GM12878 (cell line): ENCODE results near the gene TMEM184C. TPM values are rescaled to one million over a fixed set of nuclear protein-coding genes. Genes with fewer than 3 reads are reported as not detected.

Experiments
- ATAC-seq: fragments of 200-7000 bp; cut with Tn5 transposase; 3 replicates; pipeline ENCODE4 v1.9.1; 2020; ENCODE audit warnings: mild to moderate bottlenecking, moderate library complexity
- BruUV-seq: library from RNA; stranded (reverse); fragments of 400-500 nt; replicated peaks from 2 replicates; lab custom pipeline; 2021; lab: Mats Ljungman, UMichigan
- CTCF ChIA-PET: fragments of 300-600 bp; sonication (Branson Sonifier 250); formaldehyde crosslinking; extraction: SDS; loops from one replicate; lab custom pipeline; 2021; ENCODE audit warnings: inconsistent platforms; lab: Yijun Ruan, JAX
- POLR2A ChIA-PET: fragments of 350-600 bp; formaldehyde crosslinking; extraction: SDS; loops from one replicate; lab custom pipeline; 2021; ENCODE audit warnings: inconsistent platforms; lab: Charles Lee
- RAD21 ChIA-PET: fragments of 300-600 bp; sonication (Branson Sonifier 250); formaldehyde crosslinking; loops from one replicate; lab custom pipeline; 2023; ENCODE audit warnings: antibody characterized with exemption; ENCODE audit not compliant: unreplicated experiment; lab: Charles Lee
- SMC1A ChIA-PET: fragments of 300-600 bp; sonication (Branson Sonifier 250); formaldehyde crosslinking; loops from one replicate; lab custom pipeline; 2023; ENCODE audit not compliant: unreplicated experiment, uncharacterized antibody; lab: Charles Lee
- DNase-seq: peaks from one replicate; pipeline ENCODE4 v3.0.0-alpha.2; 2011; ENCODE audit warnings: low read depth, low spot score
- FAIRE-seq: peaks from 3 replicates; lab custom pipeline; 2011; peaks lifted over from hg19 to GRCh38; lab: Jason Lieb, UNC
- H2AFZ ChIP-seq: 2 replicates; pipeline ENCODE4 v1.6.0; 2011; ENCODE audit warnings: low read depth, low read length, control low read depth; ENCODE audit not compliant: control insufficient read depth
- H3K27ac ChIP-seq: 2 replicates; pipeline ENCODE4 v1.5.1; 2011; ENCODE audit warnings: control low read depth; ENCODE audit not compliant: control insufficient read depth, insufficient read depth
- H3K27me3 ChIP-seq, 2 experiments: replicated peaks in 1 of 2; 2 replicates each; pipeline versions ENCODE4 v1.6.0 to v1.6.1; 2011; ENCODE audit warnings: low read length in 1 of 2; ENCODE audit not compliant: control insufficient read depth in 2 of 2, insufficient read depth in 2 of 2
- H3K36me3 ChIP-seq, 2 experiments: 2 replicates each; pipeline ENCODE4 v1.5.1; 2011; ENCODE audit warnings: low read length in 1 of 2; ENCODE audit not compliant: control insufficient read depth in 2 of 2, insufficient read depth in 2 of 2
- H3K4me1 ChIP-seq: 2 replicates; pipeline ENCODE4 v1.6.1; 2011; ENCODE audit warnings: mild to moderate bottlenecking, low read length, moderate library complexity, mixed read lengths; ENCODE audit not compliant: control insufficient read depth, insufficient read depth
- H3K4me2 ChIP-seq: 2 replicates; pipeline ENCODE4 v1.6.0; 2011; ENCODE audit warnings: control low read depth; ENCODE audit not compliant: control insufficient read depth, insufficient read depth
- H3K4me3 ChIP-seq: fragments of 200-600 bp; sonication (generic); 2 replicates; pipeline ENCODE4 v1.5.1; 2016
- H3K79me2 ChIP-seq: 2 replicates; pipeline ENCODE4 v1.6.0; 2011; ENCODE audit warnings: low read length; ENCODE audit not compliant: control insufficient read depth, insufficient read depth
- H3K9ac ChIP-seq: 2 replicates; pipeline ENCODE4 v1.8.0; 2011; ENCODE audit warnings: low read length, control low read depth, mixed read lengths; ENCODE audit not compliant: control insufficient read depth, insufficient read depth
- H3K9me3 ChIP-seq: replicated peaks from 3 replicates; pipeline ENCODE4 v1.5.1; 2011; ENCODE audit warnings: mild to moderate bottlenecking, low read length; ENCODE audit not compliant: control insufficient read depth, insufficient read depth
- H4K20me1 ChIP-seq: 2 replicates; pipeline ENCODE4 v1.6.0; 2011; ENCODE audit not compliant: control insufficient read depth, insufficient read depth
- ATF7 ChIP-seq: fragments of 450-650 bp; IDR thresholded peaks from 2 replicates; pipeline ENCODE4 v1.6.1; 2016; ENCODE audit warnings: low read depth, mild to moderate bottlenecking
- CBX3 ChIP-seq: fragments of 200-600 bp; sonication (generic); IDR thresholded peaks from 2 replicates; pipeline ENCODE4 v1.6.1; 2016; ENCODE audit warnings: low read depth, borderline replicate concordance
- MEF2B ChIP-seq: fragments of 450-650 bp; IDR thresholded peaks from 2 replicates; pipeline ENCODE4 v1.6.1; 2018; ENCODE audit warnings: mild to moderate bottlenecking, moderate library complexity; ENCODE audit not compliant: partially characterized antibody, poor library complexity, severe bottlenecking
- NBN ChIP-seq: fragments of 450-650 bp; IDR thresholded peaks from 2 replicates; pipeline ENCODE4 v1.6.1; 2016
- NFYB ChIP-seq: IDR thresholded peaks from 2 replicates; pipeline ENCODE4 v1.6.1; 2011; ENCODE audit warnings: low read depth, mild to moderate bottlenecking, low read length, improper control_type of control experiment, moderate library complexity; ENCODE audit not compliant: insufficient read depth
- PML ChIP-seq: IDR thresholded peaks from 2 replicates; pipeline ENCODE4 v1.6.1; 2012; ENCODE audit warnings: low read length, inconsistent platforms
- SREBF2 ChIP-seq: IDR thresholded peaks from 2 replicates; pipeline ENCODE4 v1.6.1; 2012; ENCODE audit warnings: mild to moderate bottlenecking, low read length
- SRF ChIP-seq, 2 experiments: IDR thresholded peaks; 2 replicates each; pipeline ENCODE4 v1.6.1; 2011; ENCODE audit warnings: low read depth in 2 of 2, low read length in 2 of 2, mild to moderate bottlenecking in 1 of 2, moderate library complexity in 1 of 2
- STAT1 ChIP-seq: fragments of 450-650 bp; conservative IDR thresholded peaks from 2 replicates; pipeline ENCODE4 v1.6.1; 2014; ENCODE audit warnings: antibody characterized with exemption, mild to moderate bottlenecking
- TAF1 ChIP-seq: IDR thresholded peaks from 2 replicates; pipeline ENCODE4 v1.6.1; 2011; ENCODE audit warnings: mild to moderate bottlenecking, low read depth, low read length, borderline replicate concordance
- WRNIP1 ChIP-seq: IDR thresholded peaks from 2 replicates; pipeline ENCODE4 v1.6.1; 2011; ENCODE audit warnings: low read depth, low read length, improper control_type of control experiment, borderline replicate concordance
- YY1 ChIP-seq: IDR thresholded peaks from 2 replicates; pipeline ENCODE4 v1.6.1; 2011; ENCODE audit warnings: low read depth, mild to moderate bottlenecking, low read length
- ZNF274 ChIP-seq: IDR thresholded peaks from one replicate; pipeline ENCODE4 v1.8.0; 2011; ENCODE audit not compliant: insufficient read length, insufficient read depth
- ZNF622 ChIP-seq: fragments of 450-650 bp; IDR thresholded peaks from 2 replicates; pipeline ENCODE4 v1.6.1; 2017; ENCODE audit warnings: mild to moderate bottlenecking, inconsistent platforms
- ZSCAN29 ChIP-seq: fragments of 450-650 bp; IDR thresholded peaks from 2 replicates; pipeline ENCODE4 v1.6.1; 2017; ENCODE audit warnings: mild to moderate bottlenecking, moderate library complexity
- WGBS: methylation state at CpG from one replicate; pipeline ENCODE4 v1.1.6; 2016; ENCODE audit warnings: low lambda C conversion rate; ENCODE audit not compliant: insufficient replicate concordance, insufficient coverage; ENCODE audit errors: missing lambda C conversion rate; 5-methylcytosine and 5-hydroxymethylcytosine counted together
- in situ Hi-C: fragments of 300-500 bp; cut with MboI; formaldehyde crosslinking; loops from 9 replicates; pipeline ENCODE4 v1.14.3; 2018; ENCODE audit warnings: mixed read lengths
- intact Hi-C: fragments of 100-400 bp; cut with micrococcal nuclease; formaldehyde crosslinking; loops from one replicate; pipeline ENCODE4 v1.14.2; 2022; ENCODE audit not compliant: unreplicated experiment
- polyA plus RNA-seq, 11 experiments: library from polyadenylated mRNA; depleted of rRNA in 4 of 11; unstranded in 6 of 11; stranded (reverse) in 5 of 11; fragments of >200 nt; fragmentation: Nextera tagmentation in 4 of 11; fragmentation: Illumina TruSeq in 1 of 11; extraction: Ambion mirVana in 4 of 11; extraction: Trizol in 1 of 11; gene quantifications; 1 replicate in 1 of 11; 2 replicates in 10 of 11; pipeline versions ENCODE4 v1.2.1 to v1.2.3, GENCODE V29; 2011 to 2016; ENCODE audit warnings: inconsistent platforms in 2 of 11, missing spikeins in 2 of 11, low read depth in 1 of 11
- total RNA-seq, 4 experiments: library from RNA; depleted of rRNA in 3 of 4; stranded (reverse); fragments of >200 nt in 3 of 4; fragmentation: Illumina TruSeq in 1 of 4; extraction: Trizol in 1 of 4; gene quantifications; 2 replicates each; pipeline versions ENCODE4 v1.2.1 to v1.2.3, GENCODE V29; 2013 to 2021
- TF ChIP-seq, protein P1 (sequence below): fragments of 450-650 bp; formaldehyde crosslinking; IDR thresholded peaks from 2 replicates; pipeline ENCODE4 v1.4.0; 2020; ENCODE audit warnings: mild to moderate bottlenecking, moderate library complexity

Gene TMEM184C
- total and polyA plus RNA-seq, 10 of the 15 experiments (the other 5 are each of a cell fraction or from before 2014, with no cell fraction given) = 3.4 to 22.6 (median 18.2) TPM

DNA sequence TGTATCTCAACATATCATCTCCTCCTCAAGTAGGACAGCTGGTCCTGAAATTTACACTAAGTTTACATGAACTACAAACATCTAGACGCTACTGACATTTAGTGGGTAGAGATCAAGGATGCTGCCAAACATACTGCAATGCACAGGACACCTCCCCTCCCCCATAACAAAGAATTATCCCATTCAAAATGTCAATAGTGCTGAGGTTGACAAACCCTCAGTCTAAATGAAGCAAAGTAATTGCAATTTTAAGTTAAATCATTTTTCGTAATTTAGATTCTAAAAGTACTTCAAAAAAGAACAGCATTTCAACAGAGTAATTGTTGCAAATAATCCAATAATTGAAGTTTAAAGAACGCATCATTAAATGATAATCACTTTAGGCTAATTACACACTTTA is 65.6 kb downstream of the TMEM184C start:
- Histone ChIP-seq H3K9ac (no peak overlapping the region), H3K9me3 (no peaks in the 10 kb centered on the region; the same call in 2 of the 3 replicates), H2AFZ (no peak overlapping the region), H3K36me3 (peaks cover 1 to 5% of the 10 kb centered on the region in 2 experiments; a peak in 2 of 4 replicates), H3K4me3 (peak overlapping the region; percentile 90), H3K4me2 (peak overlapping the region; percentile 68), H3K4me1 (peaks cover 3% of the 10 kb centered on the region), H3K27me3 (no peaks in the 10 kb centered on the region)
- intact Hi-C loops = no loop called here
- ATAC-seq = no peak
- WGBS = 76% methylated on average over 3 of the region's 3 CpGs
- POLR2A ChIA-PET = interaction anchor here (0.9 to 2.0 kb wide), 7 partner anchors 8 to 65 kb away, joined by 3 to 11 read pairs (median 4); partner anchors contain the start of genes ARHGAP10 and TMEM184C
- TF ChIP-seq TAF1 (no peak), SREBF2 (no peak), ZSCAN29 (no peak), SRF (IDR thresholded peaks at IDR 0.05; ENCODE audit: low read depth in 2 of 2, low read length in 2 of 2) (no peak), NFYB (no peak), CBX3 (no peak), STAT1 (no peak), PML (no peak), WRNIP1 (no peak), YY1 (no peak), ATF7 (no peak), NBN (no peak), ZNF622 (no peak), MEF2B (no peak), ZNF274 (no peak)
- TF ChIP-seq, protein P1, sequence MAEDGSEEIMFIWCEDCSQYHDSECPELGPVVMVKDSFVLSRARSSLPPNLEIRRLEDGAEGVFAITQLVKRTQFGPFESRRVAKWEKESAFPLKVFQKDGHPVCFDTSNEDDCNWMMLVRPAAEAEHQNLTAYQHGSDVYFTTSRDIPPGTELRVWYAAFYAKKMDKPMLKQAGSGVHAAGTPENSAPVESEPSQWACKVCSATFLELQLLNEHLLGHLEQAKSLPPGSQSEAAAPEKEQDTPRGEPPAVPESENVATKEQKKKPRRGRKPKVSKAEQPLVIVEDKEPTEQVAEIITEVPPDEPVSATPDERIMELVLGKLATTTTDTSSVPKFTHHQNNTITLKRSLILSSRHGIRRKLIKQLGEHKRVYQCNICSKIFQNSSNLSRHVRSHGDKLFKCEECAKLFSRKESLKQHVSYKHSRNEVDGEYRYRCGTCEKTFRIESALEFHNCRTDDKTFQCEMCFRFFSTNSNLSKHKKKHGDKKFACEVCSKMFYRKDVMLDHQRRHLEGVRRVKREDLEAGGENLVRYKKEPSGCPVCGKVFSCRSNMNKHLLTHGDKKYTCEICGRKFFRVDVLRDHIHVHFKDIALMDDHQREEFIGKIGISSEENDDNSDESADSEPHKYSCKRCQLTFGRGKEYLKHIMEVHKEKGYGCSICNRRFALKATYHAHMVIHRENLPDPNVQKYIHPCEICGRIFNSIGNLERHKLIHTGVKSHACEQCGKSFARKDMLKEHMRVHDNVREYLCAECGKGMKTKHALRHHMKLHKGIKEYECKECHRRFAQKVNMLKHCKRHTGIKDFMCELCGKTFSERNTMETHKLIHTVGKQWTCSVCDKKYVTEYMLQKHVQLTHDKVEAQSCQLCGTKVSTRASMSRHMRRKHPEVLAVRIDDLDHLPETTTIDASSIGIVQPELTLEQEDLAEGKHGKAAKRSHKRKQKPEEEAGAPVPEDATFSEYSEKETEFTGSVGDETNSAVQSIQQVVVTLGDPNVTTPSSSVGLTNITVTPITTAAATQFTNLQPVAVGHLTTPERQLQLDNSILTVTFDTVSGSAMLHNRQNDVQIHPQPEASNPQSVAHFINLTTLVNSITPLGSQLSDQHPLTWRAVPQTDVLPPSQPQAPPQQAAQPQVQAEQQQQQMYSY = no peak
- TF ChIP-seq, all 136 proteins: peak for 0
- in situ Hi-C loops = no loop called here
- no peaks in the 10 kb centered on the region for H4K20me1 ChIP-seq
- FAIRE-seq = no peak
- CTCF ChIA-PET = interaction anchor here (0.5 to 3.1 kb wide), 3 partner anchors 55 to 184 kb away, joined by 3 to 44 read pairs (median 3); no protein-coding TSS in a partner anchor
- peaks cover 22% of the 10 kb centered on the region for H3K79me2 ChIP-seq
- SMC1A ChIA-PET = interaction anchor here (0.6 to 3.4 kb wide), 8 partner anchors 25 to 377 kb away, joined by 3 to 28 read pairs (median 7); partner anchors contain the start of gene TMEM184C
- BruUV-seq = no TSS peak
- RAD21 ChIA-PET = interaction anchor here (0.8 to 2.7 kb wide), 5 partner anchors 50 to 183 kb away, joined by 3 to 26 read pairs (median 4); partner anchors contain the start of genes ARHGAP10 and TMEM184C
- no peak for DNase-seq
- H3K27ac ChIP-seq = no peak overlapping the region
